Esophagus muscularis mucosa (tissue), 4 donors: ENCODE data around the gene FCAMR.

Source experiments
- CTCF ChIP-seq, 3 experiments: fragments of 200-600 bp in 2 of 3; fragments of 450-650 bp in 1 of 3; sonication (generic) in 2 of 3; IDR thresholded peaks; one replicate each; pipeline ENCODE4 v1.5.1; 2017 to 2019; ENCODE audit warnings: antibody characterized with exemption in 3 of 3, mild to moderate bottlenecking in 2 of 3, moderate library complexity in 1 of 3
- EP300 ChIP-seq: sonication (generic); formaldehyde crosslinking; IDR thresholded peaks from one replicate; pipeline ENCODE4 v1.6.1; 2017; ENCODE audit warnings: antibody characterized with exemption
- POLR2AphosphoS5 ChIP-seq, 2 donors: sonication (generic); formaldehyde crosslinking; IDR thresholded peaks; one replicate each; pipeline ENCODE4 v1.6.1; 2017; ENCODE audit warnings: antibody characterized with exemption in 2 of 2

- TF ChIP-seq CTCF (IDR thresholded peaks at IDR 0.05) (no peak), POLR2AphosphoS5 (IDR thresholded peaks at IDR 0.05) (no peak), EP300 (no peak)
Measured at GRCh38 chr1:206960676-206961386, 9.4 kb downstream of the FCAMR start.
